ENCODE data around the gene HRC. TPM values are rescaled to one million over a fixed set of nuclear protein-coding genes. Genes with fewer than 3 reads are reported as not detected.

HRC gene
- polyA plus RNA-seq, 3 donors, result not detected

- peaks cover 44 to 55% of the 10 kb centered on the region in 2 donors for H3K36me3 ChIP-seq (replicated peaks in 1 of 2; ENCODE audit: control insufficient read depth in 1 of 2, insufficient read depth in 2 of 2, low read length in 2 of 2)
- H3K4me2 ChIP-seq (replicated peaks; ENCODE audit: extremely low read depth, low read length, poor library complexity, severe bottlenecking), result no peak overlapping the region
- H3K9ac ChIP-seq (ENCODE audit: insufficient read depth, low read length, poor library complexity, severe bottlenecking), result no peak overlapping the region
- Mint-ChIP-seq H3K4me1 (peaks cover 9% of the 10 kb centered on the region), H3K9me3 (no peaks in the 10 kb centered on the region), H3K27me3 (ENCODE audit: low read depth in 3 of 3) (peaks cover 5 to 10% (median 8%) of the 10 kb centered on the region in 3 donors), H3K36me3 (peaks cover 47 to 53% of the 10 kb centered on the region in 2 donors), H3K27ac (peak overlapping the region in 1 of 7 donors; percentile 13), H3K4me3 (no peak overlapping the region)
- H3K4me3 ChIP-seq (replicated peaks in 1 of 3; ENCODE audit: low read depth in 2 of 3, low read length in 3 of 3), result no peak overlapping the region
- H3K9me3 ChIP-seq (replicated peaks in 1 of 2; ENCODE audit: control insufficient read depth in 1 of 2, insufficient read depth in 1 of 2, low read length in 2 of 2), result no peaks in the 10 kb centered on the region
- intact Hi-C loops (cut with micrococcal nuclease), result no loop called here
- no peak for DNase-seq
- H3K27ac ChIP-seq (ENCODE audit: low read depth in 1 of 2, low read length in 2 of 2), result no peak overlapping the region
- H4K20me1 ChIP-seq (ENCODE audit: insufficient read depth, low read length), result peaks cover 52% of the 10 kb centered on the region
- TF ChIP-seq CTCF (IDR thresholded peaks at IDR 0.05), result no peak
- H2AFZ ChIP-seq (ENCODE audit: insufficient read depth, low read depth, low read length, poor library complexity, severe bottlenecking), result no peak overlapping the region
- H3K27me3 ChIP-seq (ENCODE audit: control insufficient read depth in 2 of 2, insufficient read depth in 2 of 2, low read length in 2 of 2), result no peaks in the 10 kb centered on the region
- 88% methylated on average over 5 of the region's 5 CpGs for WGBS (ENCODE audit: insufficient coverage)
- peaks cover 6 to 8% of the 10 kb centered on the region in 2 donors for H3K4me1 ChIP-seq (ENCODE audit: control insufficient read depth in 1 of 2, insufficient read depth in 2 of 2, low read length in 2 of 2)
- H3K79me2 ChIP-seq (ENCODE audit: insufficient read depth, low read length), result no peaks in the 10 kb centered on the region
Measured at GRCh38 chr19:49109051-49109450, 46.1 kb downstream of the HRC start.

- Histone ChIP-seq H3K4me1 (ENCODE audit: control insufficient read depth in 1 of 2, insufficient read depth in 2 of 2, low read length in 2 of 2) (no peaks in the 10 kb centered on the region), H3K27ac (ENCODE audit: low read depth in 1 of 2, low read length in 2 of 2) (no peak overlapping the region), H4K20me1 (ENCODE audit: insufficient read depth, low read length) (peaks cover 64% of the 10 kb centered on the region), H3K4me3 (replicated peaks in 1 of 3; ENCODE audit: low read depth in 2 of 3, low read length in 3 of 3) (no peak overlapping the region), H2AFZ (ENCODE audit: insufficient read depth, low read depth, low read length, poor library complexity, severe bottlenecking) (no peak overlapping the region), H3K27me3 (ENCODE audit: control insufficient read depth in 2 of 2, insufficient read depth in 2 of 2, low read length in 2 of 2) (no peaks in the 10 kb centered on the region), H3K9me3 (replicated peaks in 1 of 2; ENCODE audit: control insufficient read depth in 1 of 2, insufficient read depth in 1 of 2, low read length in 2 of 2) (no peaks in the 10 kb centered on the region), H3K9ac (ENCODE audit: insufficient read depth, low read length, poor library complexity, severe bottlenecking) (no peak overlapping the region), H3K79me2 (ENCODE audit: insufficient read depth, low read length) (no peaks in the 10 kb centered on the region), H3K36me3 (replicated peaks in 1 of 2; ENCODE audit: control insufficient read depth in 1 of 2, insufficient read depth in 2 of 2, low read length in 2 of 2) (peaks cover 56 to 67% of the 10 kb centered on the region in 2 donors), H3K4me2 (replicated peaks; ENCODE audit: extremely low read depth, low read length, poor library complexity, severe bottlenecking) (no peak overlapping the region)
- Mint-ChIP-seq H3K4me1 (no peaks in the 10 kb centered on the region), H3K27me3 (ENCODE audit: low read depth in 3 of 3) (peaks cover 2 to 6% (median 4%) of the 10 kb centered on the region in 3 donors), H3K36me3 (peaks cover 50 to 63% of the 10 kb centered on the region in 2 donors), H3K9me3 (no peaks in the 10 kb centered on the region), H3K4me3 (no peak overlapping the region), H3K27ac (peak overlapping the region in 2 of 7 donors; percentile 7 to 71)
- no peak for DNase-seq
- WGBS (ENCODE audit: insufficient coverage), result 95% methylated on average over 76 of the region's 93 CpGs
- no peak for TF ChIP-seq CTCF (IDR thresholded peaks at IDR 0.05)
- intact Hi-C loops (cut with micrococcal nuclease), result no loop called here
Measured at GRCh38 chr19:49107625-49108459, 47.4 kb downstream of the HRC start.

Measured in CD14-positive monocyte (primary cell).